HepG2 (cell line): ENCODE results near the gene ZNF608. TPM values are rescaled to one million over a fixed set of nuclear protein-coding genes. Genes with fewer than 3 reads are reported as not detected.

ENCODE experiments used
- ATAC-seq: fragments of 200-7000 bp; cut with Tn5 transposase; 3 replicates; pipeline ENCODE4 v1.9.1; 2020; ENCODE audit warnings: mild to moderate bottlenecking, moderate library complexity
- BruUV-seq: library from RNA; stranded (reverse); fragments of 400-500 nt; replicated peaks from 2 replicates; lab custom pipeline; 2021; lab: Mats Ljungman, UMichigan
- CTCF ChIA-PET: fragments of 300-600 bp; formaldehyde crosslinking; extraction: SDS; loops from one replicate; lab custom pipeline; 2021; ENCODE audit warnings: low total read pairs, inconsistent platforms, low intra/inter-chr PET ratio; lab: Yijun Ruan, JAX
- POLR2A ChIA-PET: fragments of 350-600 bp; sonication (Branson Sonifier 250); formaldehyde crosslinking; loops from one replicate; lab custom pipeline; 2020; ENCODE audit warnings: antibody characterized with exemption, inconsistent platforms; lab: Yijun Ruan, JAX
- DNase-seq: peaks from one replicate; pipeline ENCODE4 v3.0.0-alpha.2; 2015; ENCODE audit warnings: low spot score
- FAIRE-seq: peaks from 3 replicates; lab custom pipeline; 2011; peaks lifted over from hg19 to GRCh38; lab: Jason Lieb, UNC
- H2AFZ ChIP-seq: one replicate; pipeline ENCODE4 v1.6.1; 2011; ENCODE audit warnings: low read length, inconsistent platforms
- H3K27ac ChIP-seq: fragments of 300-600 bp; 3 replicates; pipeline ENCODE4 v1.8.0; 2011; ENCODE audit warnings: mixed run types, mild to moderate bottlenecking, mixed read lengths, low read length, inconsistent platforms; ENCODE audit not compliant: insufficient read depth; ENCODE audit errors: extremely low read length
- H3K27me3 ChIP-seq, 2 experiments: fragments of 200-600 bp in 1 of 2; 2 replicates in 1 of 2; 3 replicates in 1 of 2; pipeline versions ENCODE4 v1.6.0 to v1.8.0; 2011; ENCODE audit warnings: low read length in 2 of 2, mild to moderate bottlenecking in 2 of 2, moderate library complexity in 2 of 2, inconsistent platforms in 1 of 2; ENCODE audit not compliant: insufficient read depth in 2 of 2, control insufficient read depth in 1 of 2
- H3K36me3 ChIP-seq, 2 experiments: fragments of 200-600 bp in 1 of 2; replicated peaks in 1 of 2; 2 replicates in 1 of 2; 3 replicates in 1 of 2; pipeline versions ENCODE4 v1.5.1 to v1.8.0; 2011; ENCODE audit warnings: low read length in 2 of 2, inconsistent platforms in 1 of 2; ENCODE audit not compliant: insufficient read depth in 2 of 2, control insufficient read depth in 1 of 2
- H3K4me1 ChIP-seq: 2 replicates; pipeline ENCODE4 v1.5.1; 2012; ENCODE audit warnings: low read length, inconsistent platforms; ENCODE audit not compliant: insufficient read depth
- H3K4me2 ChIP-seq: 2 replicates; pipeline ENCODE4 v1.6.0; 2011; ENCODE audit warnings: low read depth, low read length, inconsistent platforms
- H3K4me3 ChIP-seq, 3 experiments: fragments of 200-600 bp in 1 of 3; sonication (generic), shearing (Covaris generic) in 1 of 3; replicated peaks in 1 of 3; 2 replicates each; pipeline ENCODE4 v1.5.1; 2011 to 2016; ENCODE audit warnings: low read length in 3 of 3, inconsistent platforms in 2 of 3, low read depth in 2 of 3, mild to moderate bottlenecking in 2 of 3, control low read depth in 1 of 3, mixed read lengths in 1 of 3; ENCODE audit not compliant: insufficient read depth in 1 of 3
- H3K79me2 ChIP-seq: one replicate; pipeline ENCODE4 v1.6.1; 2011; ENCODE audit warnings: low read length, inconsistent platforms; ENCODE audit not compliant: insufficient read depth
- H3K9ac ChIP-seq: 2 replicates; pipeline ENCODE4 v1.6.0; 2011; ENCODE audit warnings: mild to moderate bottlenecking, low read depth, low read length, inconsistent platforms; ENCODE audit not compliant: insufficient read depth
- H3K9me3 ChIP-seq: 2 replicates; pipeline ENCODE4 v1.5.1; 2012; ENCODE audit warnings: mild to moderate bottlenecking, low read length
- H4K20me1 ChIP-seq: 2 replicates; pipeline ENCODE4 v1.6.0; 2011; ENCODE audit warnings: inconsistent platforms, mild to moderate bottlenecking, low read length, moderate library complexity; ENCODE audit not compliant: insufficient read depth
- GATAD1 ChIP-seq: IDR thresholded peaks from 2 replicates; pipeline ENCODE4 v1.6.1; 2016; ENCODE audit warnings: missing genetic modification reagents, missing compliant biosample characterization
- GLMP ChIP-seq: sonication (generic); formaldehyde crosslinking; IDR thresholded peaks from 2 replicates; pipeline ENCODE4 v1.9.0; 2021; ENCODE audit warnings: missing genetic modification reagents, mild to moderate bottlenecking, borderline replicate concordance
- HOXA9 ChIP-seq: sonication (generic); formaldehyde crosslinking; IDR thresholded peaks from 2 replicates; pipeline ENCODE4 v1.8.1; 2022; ENCODE audit warnings: missing genetic modification reagents, mild to moderate bottlenecking, moderate library complexity, borderline replicate concordance
- MEIS1 ChIP-seq: sonication (generic); formaldehyde crosslinking; IDR thresholded peaks from 2 replicates; pipeline ENCODE4 v1.9.0; 2021; ENCODE audit warnings: mild to moderate bottlenecking, missing genetic modification reagents, moderate library complexity, borderline replicate concordance
- PITX1 ChIP-seq: sonication (generic); formaldehyde crosslinking; IDR thresholded peaks from 2 replicates; pipeline ENCODE4 v1.5.1; 2020; ENCODE audit warnings: mild to moderate bottlenecking, missing genetic modification reagents
- ZFP37 ChIP-seq: sonication (generic); formaldehyde crosslinking; IDR thresholded peaks from 2 replicates; pipeline ENCODE4 v1.4.0; 2020; ENCODE audit warnings: missing genetic modification reagents, borderline replicate concordance
- ZNF3 ChIP-seq: IDR thresholded peaks from 2 replicates; pipeline ENCODE4 v1.7.0; 2017; ENCODE audit warnings: inconsistent platforms
- ZNF75D ChIP-seq: sonication (generic); formaldehyde crosslinking; IDR thresholded peaks from 2 replicates; pipeline ENCODE4 v1.8.1; 2023; ENCODE audit warnings: missing genetic modification reagents, mild to moderate bottlenecking, borderline replicate concordance
- WGBS: methylation state at CpG from one replicate; pipeline ENCODE4 v1.1.6; 2017; ENCODE audit warnings: low lambda C conversion rate; 5-methylcytosine and 5-hydroxymethylcytosine counted together
- in situ Hi-C: cut with HindIII; loops from 2 replicates; pipeline ENCODE4 v1.10.0; 2017; ENCODE audit warnings: low pct_unique_long_range_greater_than_20kb; ENCODE audit not compliant: extremely low pct_ligation_motif_present
- intact Hi-C: fragments of 100-400 bp; cut with micrococcal nuclease; formaldehyde crosslinking; loops from one replicate; pipeline ENCODE4 v1.10.0; 2022; ENCODE audit not compliant: unreplicated experiment
- polyA plus RNA-seq, 8 experiments: library from polyadenylated mRNA; depleted of rRNA in 3 of 8; stranded (reverse) in 7 of 8; unstranded in 1 of 8; fragments of >200 nt; fragmentation: Illumina TruSeq in 4 of 8; extraction: Trizol in 4 of 8; gene quantifications; 2 replicates each; pipeline versions ENCODE4 v1.2.1 to v1.2.3, GENCODE V29; 2011 to 2016; ENCODE audit warnings: low read depth in 4 of 8, missing spikeins in 1 of 8, mixed read lengths in 1 of 8; ENCODE audit not compliant: insufficient read depth in 1 of 8
- total RNA-seq, 5 experiments: library from RNA; depleted of rRNA; stranded (reverse); fragments of >200 nt; fragmentation: Illumina TruSeq; extraction: Trizol; gene quantifications; 2 replicates each; pipeline ENCODE4 v1.2.3, GENCODE V29; 2016; ENCODE audit warnings: low read depth in 1 of 5
- TF ChIP-seq, protein P1 (sequence below): IDR thresholded peaks from 2 replicates; pipeline ENCODE4 v1.6.1; 2016; ENCODE audit warnings: missing compliant biosample characterization, missing genetic modification reagents, borderline replicate concordance
- TF ChIP-seq, protein P2 (sequence below): sonication (generic); formaldehyde crosslinking; IDR thresholded peaks from 2 replicates; pipeline ENCODE4 v1.4.0; 2020; ENCODE audit warnings: missing genetic modification reagents, borderline replicate concordance

The ZNF608 gene
- total and polyA plus RNA-seq, 2 of the 13 experiments (the other 11 are each of a cell fraction or from before 2014, with no cell fraction given) = 0.66 to 0.91 TPM

DNA sequence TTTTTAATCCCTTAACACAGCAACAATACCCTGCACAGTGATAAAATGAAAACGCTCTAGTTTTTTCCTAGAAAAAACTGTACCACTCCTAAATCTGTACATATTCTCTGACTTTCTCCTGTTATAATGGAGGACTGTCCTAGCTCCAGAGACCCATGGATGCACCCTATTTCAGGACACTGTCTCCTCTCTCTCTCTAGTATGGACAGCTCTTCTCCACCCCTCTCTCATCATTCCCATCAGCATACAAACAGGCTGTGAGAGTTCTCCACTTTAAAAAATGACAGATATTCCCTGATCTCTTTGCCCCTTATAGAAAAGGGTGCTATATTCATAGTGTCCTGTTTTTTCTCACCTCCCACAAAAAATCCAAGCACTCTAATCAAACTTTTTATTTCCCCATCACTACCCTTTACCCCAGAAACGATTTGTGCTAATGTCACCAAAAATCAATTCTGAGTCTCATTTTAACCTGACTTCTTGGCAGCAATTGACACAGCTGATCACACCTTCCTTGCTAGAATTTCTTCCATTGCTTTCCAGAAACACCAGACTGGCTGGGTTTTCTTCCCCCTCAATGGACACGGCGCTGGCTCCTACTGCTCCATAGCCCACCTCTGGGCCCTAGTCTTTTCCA, 20.7 kb downstream of the ZNF608 start:
- H3K4me2 ChIP-seq = no peak overlapping the region
- ChIA-PET POLR2A (no interaction called here), CTCF (no interaction called here)

More for the DNA sequence above, 20.7 kb downstream of the ZNF608 start:
- Histone ChIP-seq H2AFZ (no peak overlapping the region), H3K27me3 (0 out of 5 replicates have a peak, but pooled peaks cover 0 to 2% of the 10 kb centered on the region in 2 experiments)
- no peak for DNase-seq
- no peak for TF ChIP-seq MEIS1 (CRISPR knock-in tag)
- TF ChIP-seq HOXA9 (CRISPR knock-in tag) = no peak
- no peak for TF ChIP-seq GLMP (CRISPR knock-in tag)
- TF ChIP-seq PITX1 (CRISPR knock-in tag) = no peak
- TF ChIP-seq ZNF75D (CRISPR knock-in tag) = no peak
- TF ChIP-seq ZNF3 = no peak
- TF ChIP-seq GATAD1 (CRISPR knock-in tag) = no peak
- TF ChIP-seq ZFP37 (CRISPR knock-in tag) = no peak
- TF ChIP-seq, protein P1, sequence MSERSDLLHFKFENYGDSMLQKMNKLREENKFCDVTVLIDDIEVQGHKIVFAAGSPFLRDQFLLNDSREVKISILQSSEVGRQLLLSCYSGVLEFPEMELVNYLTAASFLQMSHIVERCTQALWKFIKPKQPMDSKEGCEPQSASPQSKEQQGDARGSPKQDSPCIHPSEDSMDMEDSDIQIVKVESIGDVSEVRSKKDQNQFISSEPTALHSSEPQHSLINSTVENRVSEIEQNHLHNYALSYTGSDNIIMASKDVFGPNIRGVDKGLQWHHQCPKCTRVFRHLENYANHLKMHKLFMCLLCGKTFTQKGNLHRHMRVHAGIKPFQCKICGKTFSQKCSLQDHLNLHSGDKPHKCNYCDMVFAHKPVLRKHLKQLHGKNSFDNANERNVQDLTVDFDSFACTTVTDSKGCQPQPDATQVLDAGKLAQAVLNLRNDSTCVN (CRISPR knock-in tag) = no peak
- TF ChIP-seq, protein P2, sequence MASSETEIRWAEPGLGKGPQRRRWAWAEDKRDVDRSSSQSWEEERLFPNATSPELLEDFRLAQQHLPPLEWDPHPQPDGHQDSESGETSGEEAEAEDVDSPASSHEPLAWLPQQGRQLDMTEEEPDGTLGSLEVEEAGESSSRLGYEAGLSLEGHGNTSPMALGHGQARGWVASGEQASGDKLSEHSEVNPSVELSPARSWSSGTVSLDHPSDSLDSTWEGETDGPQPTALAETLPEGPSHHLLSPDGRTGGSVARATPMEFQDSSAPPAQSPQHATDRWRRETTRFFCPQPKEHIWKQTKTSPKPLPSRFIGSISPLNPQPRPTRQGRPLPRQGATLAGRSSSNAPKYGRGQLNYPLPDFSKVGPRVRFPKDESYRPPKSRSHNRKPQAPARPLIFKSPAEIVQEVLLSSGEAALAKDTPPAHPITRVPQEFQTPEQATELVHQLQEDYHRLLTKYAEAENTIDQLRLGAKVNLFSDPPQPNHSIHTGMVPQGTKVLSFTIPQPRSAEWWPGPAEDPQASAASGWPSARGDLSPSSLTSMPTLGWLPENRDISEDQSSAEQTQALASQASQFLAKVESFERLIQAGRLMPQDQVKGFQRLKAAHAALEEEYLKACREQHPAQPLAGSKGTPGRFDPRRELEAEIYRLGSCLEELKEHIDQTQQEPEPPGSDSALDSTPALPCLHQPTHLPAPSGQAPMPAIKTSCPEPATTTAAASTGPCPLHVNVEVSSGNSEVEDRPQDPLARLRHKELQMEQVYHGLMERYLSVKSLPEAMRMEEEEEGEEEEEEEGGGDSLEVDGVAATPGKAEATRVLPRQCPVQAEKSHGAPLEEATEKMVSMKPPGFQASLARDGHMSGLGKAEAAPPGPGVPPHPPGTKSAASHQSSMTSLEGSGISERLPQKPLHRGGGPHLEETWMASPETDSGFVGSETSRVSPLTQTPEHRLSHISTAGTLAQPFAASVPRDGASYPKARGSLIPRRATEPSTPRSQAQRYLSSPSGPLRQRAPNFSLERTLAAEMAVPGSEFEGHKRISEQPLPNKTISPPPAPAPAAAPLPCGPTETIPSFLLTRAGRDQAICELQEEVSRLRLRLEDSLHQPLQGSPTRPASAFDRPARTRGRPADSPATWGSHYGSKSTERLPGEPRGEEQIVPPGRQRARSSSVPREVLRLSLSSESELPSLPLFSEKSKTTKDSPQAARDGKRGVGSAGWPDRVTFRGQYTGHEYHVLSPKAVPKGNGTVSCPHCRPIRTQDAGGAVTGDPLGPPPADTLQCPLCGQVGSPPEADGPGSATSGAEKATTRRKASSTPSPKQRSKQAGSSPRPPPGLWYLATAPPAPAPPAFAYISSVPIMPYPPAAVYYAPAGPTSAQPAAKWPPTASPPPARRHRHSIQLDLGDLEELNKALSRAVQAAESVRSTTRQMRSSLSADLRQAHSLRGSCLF (CRISPR knock-in tag) = no peak
- TF ChIP-seq, all 625 proteins: peak for 0
- in situ Hi-C loops = no loop called here
- Histone ChIP-seq H3K9ac (no peak overlapping the region), H3K4me1 (peaks cover 7% of the 10 kb centered on the region), H3K9me3 (no peaks in the 10 kb centered on the region), H3K27ac (no peak overlapping the region), H4K20me1 (no peaks in the 10 kb centered on the region), H3K36me3 (no peaks in the 10 kb centered on the region), H3K79me2 (no peaks in the 10 kb centered on the region), H3K4me3 (no peak overlapping the region)
- 63% methylated on average over 4 of the region's 4 CpGs for WGBS
- ATAC-seq = no peak
- no peak for FAIRE-seq
- no TSS peak for BruUV-seq
- intact Hi-C loops = no loop called here
